HUES6 (cell line): ENCODE data around the gene PCDHGA11.
A peak's percentile ranks its signal among the peaks of the same experiment; 100 is the strongest.
"Not testable (repeated sequence)": the region's sequence is repeated elsewhere in the genome, so short reads cannot be mapped to it uniquely, and the experiment has no call there.

Experiments
- H3K27ac ChIP-seq: 2 replicates; pipeline ENCODE4 v1.7.0; 2013; ENCODE audit warnings: low read depth, mild to moderate bottlenecking, low read length, inconsistent platforms
- H3K27me3 ChIP-seq: 2 replicates; pipeline ENCODE4 v1.6.1; 2013; ENCODE audit warnings: low read length; ENCODE audit not compliant: control insufficient read depth, insufficient read depth
- H3K36me3 ChIP-seq: 2 replicates; pipeline ENCODE4 v1.6.1; 2013; ENCODE audit warnings: low read length; ENCODE audit not compliant: control insufficient read depth, insufficient read depth
- H3K4me1 ChIP-seq: 2 replicates; pipeline ENCODE4 v1.6.1; 2013; ENCODE audit warnings: low read length; ENCODE audit not compliant: control insufficient read depth, insufficient read depth
- H3K4me3 ChIP-seq: 2 replicates; pipeline ENCODE4 v1.5.1; 2013; ENCODE audit warnings: low read depth, low read length
- H3K9ac ChIP-seq: one replicate; pipeline ENCODE4 v1.6.1; 2013; ENCODE audit warnings: mild to moderate bottlenecking, low read length
- H3K9me3 ChIP-seq: 2 replicates; pipeline ENCODE4 v1.6.1; 2013; ENCODE audit warnings: low read depth, low read length; ENCODE audit not compliant: control insufficient read depth, insufficient read depth

PCDHGA11 gene

DNA sequence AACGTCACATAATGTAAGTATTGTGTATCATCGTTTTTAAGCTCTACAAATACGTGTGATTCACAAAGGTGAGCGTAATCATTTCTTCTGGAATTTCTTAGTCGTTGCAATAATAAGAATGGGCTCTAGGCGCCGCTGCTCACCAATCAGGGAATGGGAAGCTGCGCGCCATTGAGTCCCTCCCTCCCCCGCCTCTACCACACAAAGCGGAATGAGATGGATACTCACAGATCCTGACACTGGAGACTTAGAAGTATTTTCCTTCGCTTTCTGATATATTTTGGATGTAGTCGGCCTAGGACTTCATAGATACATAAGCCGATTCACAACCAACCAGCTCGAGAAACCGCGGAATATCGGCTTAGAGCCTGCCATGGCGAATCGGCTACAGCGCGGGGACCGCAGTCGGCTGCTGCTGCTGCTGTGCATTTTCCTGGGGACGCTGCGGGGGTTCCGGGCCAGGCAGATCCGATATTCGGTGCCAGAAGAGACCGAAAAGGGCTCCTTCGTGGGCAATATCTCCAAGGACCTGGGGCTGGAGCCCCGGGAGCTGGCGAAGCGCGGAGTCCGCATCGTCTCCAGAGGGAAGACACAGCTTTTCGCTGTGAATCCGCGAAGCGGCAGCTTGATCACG is at the start of gene PCDHGA11:
Gene PCDHGA11 (plus strand): TSS at position 197 of the 634 bp plus-strand sequence. CDS start 177 bp downstream, at position 374.
- Histone ChIP-seq H3K9ac (peak within 1 kb of the TSS; percentile 47), H3K36me3 (peaks cover 3% of the 10 kb centered on the region; the same call in 1 of the 2 replicates), H3K27ac (no peak within 1 kb of the TSS), H3K4me1 (no peaks in the 10 kb centered on the region), H3K9me3 (peaks cover 52% of the 10 kb centered on the region), H3K4me3 (peak within 1 kb of the TSS; percentile 68), H3K27me3 (peaks cover 22% of the 10 kb centered on the region)

DNA sequence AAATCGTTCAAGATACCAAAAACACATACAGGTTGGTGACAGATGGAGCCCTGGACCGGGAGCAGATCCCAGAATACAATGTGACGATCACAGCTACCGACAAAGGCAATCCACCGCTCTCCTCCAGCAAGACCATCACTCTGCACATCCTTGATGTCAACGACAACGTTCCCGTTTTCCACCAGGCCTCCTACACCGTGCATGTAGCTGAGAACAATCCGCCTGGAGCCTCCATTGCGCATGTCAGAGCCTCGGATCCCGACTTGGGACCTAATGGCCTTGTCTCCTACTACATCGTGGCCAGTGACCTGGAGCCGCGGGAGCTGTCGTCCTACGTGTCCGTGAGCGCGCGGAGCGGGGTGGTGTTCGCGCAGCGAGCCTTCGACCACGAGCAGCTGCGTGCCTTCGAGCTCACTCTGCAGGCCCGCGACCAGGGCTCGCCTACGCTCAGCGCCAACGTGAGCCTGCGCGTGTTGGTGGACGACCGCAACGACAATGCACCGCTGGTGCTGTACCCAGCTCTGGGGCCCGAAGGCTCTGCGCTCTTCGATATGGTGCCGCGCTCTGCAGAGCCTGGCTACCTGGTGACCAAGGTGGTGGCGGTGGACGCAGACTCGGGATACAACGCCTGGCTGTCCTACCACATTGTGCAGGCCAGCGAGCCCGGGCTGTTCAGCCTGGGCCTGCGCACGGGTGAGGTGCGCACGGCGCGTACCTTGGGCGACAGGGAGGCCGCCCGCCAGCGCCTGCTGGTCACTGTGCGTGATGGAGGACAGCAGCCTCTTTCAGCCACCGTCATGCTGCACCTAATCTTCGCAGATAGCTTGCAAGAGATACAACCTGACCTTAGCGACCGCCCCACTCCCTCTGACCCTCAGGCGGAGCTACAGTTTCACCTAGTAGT is 49.0 kb upstream of the PCDHGA11 start:
- Histone ChIP-seq H3K36me3 (no peaks in the 10 kb centered on the region), H3K27ac (no peak overlapping the region), H3K27me3 (no peaks in the 10 kb centered on the region), H3K9me3 (peaks cover 55% of the 10 kb centered on the region), H3K9ac (no peak overlapping the region), H3K4me1 (no peaks in the 10 kb centered on the region), H3K4me3 (no peak overlapping the region)

DNA sequence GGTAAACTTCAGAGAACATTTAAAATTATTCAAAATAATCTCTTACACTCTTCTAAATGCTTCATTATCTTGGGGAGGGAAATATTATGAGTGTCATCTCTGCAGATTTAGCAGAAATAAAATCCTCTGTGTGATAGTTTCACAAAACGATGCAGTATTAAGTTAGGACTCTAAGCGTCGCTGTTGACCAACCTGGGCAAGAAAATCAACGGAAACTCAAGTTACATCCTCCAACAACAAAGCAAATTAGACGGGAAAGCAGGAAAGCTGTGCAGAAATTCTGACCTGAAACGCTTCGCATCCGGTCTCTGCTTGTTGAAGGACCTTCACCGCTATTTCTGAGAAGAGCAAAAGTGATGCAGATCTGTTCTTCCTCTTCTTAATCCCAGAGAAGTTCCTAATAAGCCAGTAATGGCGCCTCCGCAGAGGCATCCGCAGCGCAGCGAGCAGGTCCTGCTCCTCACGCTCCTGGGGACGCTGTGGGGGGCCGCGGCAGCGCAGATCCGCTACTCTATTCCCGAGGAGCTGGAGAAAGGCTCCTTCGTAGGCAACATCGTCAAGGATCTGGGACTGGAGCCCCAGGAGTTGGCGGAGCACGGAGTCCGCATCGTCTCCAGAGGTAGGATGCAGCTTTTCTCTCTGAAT is 47.1 kb upstream of the PCDHGA11 start, which contains the start of gene PCDHGA6:
Gene PCDHGA6 (plus strand): TSS at position 219 of the 645 bp plus-strand sequence. CDS start 193 bp downstream, at position 412.
- Histone ChIP-seq H3K27me3 (no peaks in the 10 kb centered on the region), H3K9me3 (peaks cover 57% of the 10 kb centered on the region), H3K4me1 (no peaks in the 10 kb centered on the region), H3K9ac (no peak within 1 kb of the TSS), H3K27ac (no peak within 1 kb of the TSS), H3K36me3 (no peaks in the 10 kb centered on the region), H3K4me3 (peak within 1 kb of the TSS; percentile 18; the same call in 1 of the 2 replicates)

DNA sequence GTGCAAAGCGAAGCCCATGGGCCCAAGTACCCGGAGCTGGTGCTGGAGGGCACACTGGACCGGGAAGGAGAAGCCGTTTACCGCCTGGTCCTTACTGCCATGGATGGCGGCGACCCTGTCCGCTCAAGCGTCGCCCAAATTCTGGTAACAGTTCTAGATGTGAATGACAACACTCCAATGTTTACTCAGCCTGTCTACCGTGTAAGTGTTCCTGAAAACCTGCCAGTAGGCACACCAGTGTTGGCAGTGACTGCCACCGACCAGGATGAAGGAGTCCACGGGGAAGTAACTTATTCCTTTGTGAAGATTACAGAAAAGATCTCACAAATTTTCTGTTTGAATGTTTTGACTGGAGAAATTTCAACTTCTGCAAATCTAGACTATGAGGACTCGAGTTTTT is 46.2 kb upstream of the PCDHGA11 start:
- peaks cover 55% of the 10 kb centered on the region for H3K9me3 ChIP-seq

DNA sequence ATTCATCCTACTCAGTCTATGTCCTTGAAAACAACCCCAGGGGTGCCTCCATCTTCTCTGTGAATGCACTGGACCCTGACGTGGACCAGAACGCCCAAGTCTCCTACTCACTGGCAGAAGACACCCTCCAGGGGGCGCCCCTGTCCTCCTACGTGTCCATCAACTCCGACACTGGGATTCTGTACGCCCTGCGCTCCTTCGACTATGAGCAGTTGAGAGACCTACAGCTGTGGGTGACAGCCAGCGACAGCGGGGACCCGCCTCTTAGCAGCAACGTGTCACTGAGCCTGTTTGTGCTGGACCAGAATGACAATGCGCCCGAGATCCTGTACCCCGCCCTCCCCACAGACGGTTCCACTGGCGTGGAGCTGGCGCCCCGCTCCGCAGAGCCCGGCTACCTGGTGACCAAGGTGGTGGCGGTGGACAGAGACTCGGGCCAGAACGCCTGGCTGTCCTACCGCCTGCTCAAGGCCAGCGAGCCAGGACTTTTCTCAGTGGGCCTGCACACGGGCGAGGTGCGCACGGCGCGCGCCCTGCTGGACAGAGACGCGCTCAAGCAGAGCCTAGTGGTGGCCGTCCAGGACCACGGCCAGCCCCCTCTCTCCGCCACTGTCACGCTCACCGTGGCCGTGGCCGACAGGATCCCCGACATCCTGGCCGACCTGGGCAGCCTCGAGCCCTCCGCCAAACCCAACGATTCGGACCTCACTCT is 45.3 kb upstream of the PCDHGA11 start:
- H3K27me3 ChIP-seq, H3K27ac ChIP-seq, H3K36me3 ChIP-seq, H3K4me1 ChIP-seq, H3K9ac ChIP-seq, H3K4me3 ChIP-seq: not testable (repeated sequence)
- H3K9me3 ChIP-seq: peaks cover 50% of the 10 kb centered on the region

More for the DNA sequence above, 46.2 kb upstream of the PCDHGA11 start:
- Histone ChIP-seq H3K4me3 (no peak overlapping the region), H3K4me1 (no peaks in the 10 kb centered on the region), H3K27ac (no peak overlapping the region), H3K36me3 (no peaks in the 10 kb centered on the region), H3K9ac (no peak overlapping the region), H3K27me3 (no peaks in the 10 kb centered on the region)

DNA sequence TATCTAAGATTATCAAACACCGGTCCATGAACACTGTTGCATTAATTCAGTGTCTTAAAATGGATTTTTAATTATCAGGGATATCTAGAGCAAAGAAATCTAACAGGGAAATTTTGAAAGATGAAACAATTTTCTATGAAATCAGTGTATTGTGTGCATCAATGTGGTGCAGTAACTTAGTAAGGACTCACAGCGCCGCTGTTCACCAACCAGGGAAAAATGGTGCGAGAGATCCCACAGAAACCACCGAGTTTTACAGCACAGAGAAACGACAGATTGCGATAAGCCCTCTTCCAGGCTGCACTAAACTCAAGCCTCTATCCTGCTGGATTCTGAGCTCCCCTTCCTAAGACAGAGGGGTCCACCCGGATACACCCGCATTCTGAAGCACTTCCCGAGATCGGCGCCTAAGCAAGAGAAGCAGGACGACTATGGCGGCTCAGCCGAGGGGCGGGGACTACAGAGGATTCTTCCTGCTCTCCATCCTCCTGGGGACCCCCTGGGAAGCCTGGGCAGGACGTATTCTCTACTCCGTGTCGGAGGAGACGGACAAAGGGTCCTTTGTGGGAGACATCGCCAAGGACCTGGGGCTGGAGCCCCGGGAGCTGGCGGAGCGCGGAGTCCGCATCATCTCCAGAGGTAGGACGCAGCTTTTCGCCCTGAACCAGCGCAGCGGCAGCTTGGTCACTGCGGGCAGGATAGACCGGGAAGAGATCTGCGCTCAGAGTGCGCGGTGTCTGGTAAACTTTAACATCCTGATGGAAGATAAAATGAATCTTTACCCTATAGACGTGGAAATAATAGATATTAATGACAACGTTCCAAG is 38.2 kb upstream of the PCDHGA11 start, which contains the start of gene PCDHGA7:
Gene PCDHGA7 (plus strand): TSS at position 274 of the 826 bp plus-strand sequence. CDS start 158 bp downstream, at position 432.
- Histone ChIP-seq H3K9me3 (peaks cover 32% of the 10 kb centered on the region), H3K27me3 (peaks cover 12% of the 10 kb centered on the region), H3K4me3 (peak within 1 kb of the TSS; percentile 71), H3K27ac (no peak within 1 kb of the TSS), H3K4me1 (no peaks in the 10 kb centered on the region), H3K9ac (peak within 1 kb of the TSS; percentile 54), H3K36me3 (no peaks in the 10 kb centered on the region)

DNA sequence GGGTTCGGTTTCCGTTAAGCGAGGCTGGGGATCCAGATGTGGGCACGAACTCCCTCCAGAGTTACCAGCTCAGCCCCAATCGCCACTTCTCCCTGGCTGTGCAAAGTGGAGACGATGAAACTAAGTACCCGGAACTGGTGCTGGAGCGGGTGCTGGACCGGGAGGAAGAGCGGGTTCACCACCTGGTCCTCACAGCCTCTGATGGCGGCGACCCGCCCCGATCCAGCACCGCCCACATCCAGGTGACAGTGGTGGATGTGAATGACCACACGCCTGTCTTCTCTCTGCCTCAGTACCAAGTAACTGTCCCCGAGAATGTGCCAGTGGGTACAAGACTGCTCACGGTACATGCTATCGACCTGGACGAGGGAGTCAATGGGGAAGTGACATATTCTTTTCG is 37.5 kb upstream of the PCDHGA11 start:
- Histone ChIP-seq H3K9ac (no peak overlapping the region), H3K27ac (no peak overlapping the region), H3K4me3 (peak overlapping the region; percentile 71), H3K4me1 (no peaks in the 10 kb centered on the region), H3K27me3 (peaks cover 16% of the 10 kb centered on the region), H3K9me3 (peaks cover 34% of the 10 kb centered on the region), H3K36me3 (peaks cover 1% of the 10 kb centered on the region; the same call in 1 of the 2 replicates)

DNA sequence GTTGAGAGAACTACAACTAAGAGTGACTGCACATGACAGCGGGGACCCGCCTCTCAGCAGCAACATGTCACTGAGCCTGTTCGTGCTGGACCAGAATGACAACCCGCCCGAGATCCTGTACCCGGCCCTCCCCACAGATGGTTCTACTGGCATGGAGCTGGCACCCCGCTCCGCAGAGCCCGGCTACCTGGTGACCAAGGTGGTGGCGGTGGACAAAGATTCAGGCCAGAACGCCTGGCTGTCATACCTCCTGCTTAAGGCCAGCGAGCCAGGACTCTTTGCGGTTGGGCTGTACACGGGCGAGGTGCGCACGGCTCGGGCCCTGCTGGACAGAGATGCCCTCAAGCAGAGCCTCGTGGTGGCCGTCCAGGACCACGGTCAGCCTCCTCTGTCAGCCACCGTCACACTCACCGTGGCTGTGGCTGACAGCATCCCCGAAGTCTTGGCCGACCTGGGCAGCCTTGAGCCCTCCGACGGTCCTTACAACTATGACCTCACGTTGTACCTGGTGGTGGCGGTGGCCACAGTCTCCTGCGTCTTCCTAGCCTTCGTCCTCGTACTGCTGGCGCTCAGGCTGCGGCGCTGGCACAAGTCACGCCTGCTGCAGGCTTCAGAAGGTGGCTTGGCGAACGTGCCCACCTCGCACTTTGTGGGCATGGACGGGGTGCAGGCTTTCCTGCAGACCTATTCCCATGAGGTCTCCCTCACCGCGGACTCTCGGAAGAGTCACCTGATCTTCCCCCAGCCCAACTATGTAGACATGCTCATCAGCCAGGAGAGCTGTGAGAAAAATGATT is 36.2 kb upstream of the PCDHGA11 start:
- Histone ChIP-seq H3K27ac (no peak overlapping the region), H3K9ac (no peak overlapping the region), H3K27me3 (peaks cover 19% of the 10 kb centered on the region), H3K4me1 (no peaks in the 10 kb centered on the region), H3K9me3 (peaks cover 48% of the 10 kb centered on the region), H3K4me3 (no peak overlapping the region), H3K36me3 (peaks cover 6% of the 10 kb centered on the region; the same call in 1 of the 2 replicates)

DNA sequence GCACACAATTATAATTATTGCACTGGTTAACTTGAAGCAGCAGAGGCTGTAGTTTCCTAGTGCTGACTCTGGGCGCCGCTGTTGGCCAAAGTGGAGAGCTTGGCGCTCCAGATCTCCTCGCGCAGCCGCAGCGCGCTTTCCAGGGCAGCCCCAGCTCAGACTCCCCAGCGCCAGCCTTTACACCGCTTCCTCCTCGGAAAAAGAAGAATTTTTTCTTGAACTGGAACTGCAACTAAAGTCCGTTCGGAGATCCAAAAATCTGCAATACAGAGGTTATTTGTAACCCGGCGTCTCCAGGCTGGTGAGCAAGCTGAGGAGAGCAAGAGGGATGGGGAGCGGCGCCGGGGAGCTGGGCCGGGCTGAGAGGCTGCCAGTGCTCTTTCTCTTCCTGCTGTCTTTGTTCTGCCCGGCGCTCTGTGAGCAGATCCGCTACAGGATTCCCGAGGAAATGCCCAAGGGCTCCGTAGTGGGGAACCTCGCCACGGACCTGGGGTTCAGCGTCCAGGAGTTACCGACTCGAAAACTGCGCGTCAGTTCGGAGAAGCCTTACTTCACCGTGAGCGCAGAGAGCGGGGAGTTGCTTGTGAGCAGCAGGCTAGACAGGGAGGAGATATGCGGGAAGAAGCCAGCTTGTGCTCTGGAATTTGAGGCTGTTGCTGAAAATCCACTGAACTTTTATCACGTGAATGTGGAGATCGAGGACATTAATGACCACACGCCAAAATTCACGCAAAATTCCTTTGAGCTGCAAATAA is 33.1 kb upstream of the PCDHGA11 start, which contains the start of gene PCDHGB4:
Gene PCDHGB4 (plus strand): TSS at position 142 of the 755 bp plus-strand sequence. CDS start 187 bp downstream, at position 329.
- not testable (repeated sequence) for H3K27ac ChIP-seq, H3K4me1 ChIP-seq
- H3K9ac ChIP-seq: peak within 1 kb of the TSS; percentile 49
- peak within 1 kb of the TSS; percentile 57 for H3K4me3 ChIP-seq
- H3K9me3 ChIP-seq: peaks cover 70% of the 10 kb centered on the region
- H3K27me3 ChIP-seq: peaks cover 19% of the 10 kb centered on the region
- H3K36me3 ChIP-seq: peaks cover 22% of the 10 kb centered on the region
